Measurements from ENCODE around the gene OR2AT4. TPM values are rescaled to one million over a fixed set of nuclear protein-coding genes. Genes with fewer than 3 reads are reported as not detected.

The OR2AT4 gene
- total RNA-seq, 4 donors from 2014 or later = 0.06 TPM; not detected in 3

DNA sequence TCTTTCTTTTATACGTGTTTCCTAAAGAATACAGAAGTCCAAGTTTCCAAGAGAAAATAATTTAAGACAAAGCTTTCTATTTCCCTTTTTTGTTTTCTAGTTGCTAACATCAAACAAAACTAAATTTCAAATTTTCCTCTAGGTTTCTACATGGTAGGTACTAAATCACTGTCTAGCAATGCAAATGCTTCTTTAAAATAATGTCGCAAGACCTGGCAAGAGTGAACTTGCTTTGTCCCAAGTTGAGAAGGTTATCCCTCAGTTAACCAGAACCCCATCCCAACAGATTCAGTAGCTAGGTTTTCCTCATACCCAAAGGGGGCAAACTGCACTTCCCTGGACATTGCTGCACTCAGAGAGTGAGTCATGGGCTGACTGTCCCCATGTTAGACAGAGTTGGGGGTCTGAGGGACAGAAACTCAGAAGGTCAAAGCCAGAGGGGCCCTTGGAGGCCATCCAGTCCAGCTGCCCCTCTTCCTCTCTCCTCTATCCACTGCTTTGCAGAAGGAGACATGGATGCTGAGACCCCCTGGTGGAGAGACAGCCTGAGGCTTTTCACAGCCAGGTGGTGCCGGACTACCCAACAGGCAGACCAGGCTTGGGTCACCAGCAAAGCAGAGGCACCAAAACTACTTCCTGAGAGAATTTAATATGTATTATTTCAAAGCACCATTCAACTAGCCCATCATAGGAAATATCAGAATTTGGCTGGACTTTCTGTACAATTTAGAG lies 23.1 kb downstream of the OR2AT4 start:
- H3K9me3 ChIP-seq = no peaks in the 10 kb centered on the region

DNA sequence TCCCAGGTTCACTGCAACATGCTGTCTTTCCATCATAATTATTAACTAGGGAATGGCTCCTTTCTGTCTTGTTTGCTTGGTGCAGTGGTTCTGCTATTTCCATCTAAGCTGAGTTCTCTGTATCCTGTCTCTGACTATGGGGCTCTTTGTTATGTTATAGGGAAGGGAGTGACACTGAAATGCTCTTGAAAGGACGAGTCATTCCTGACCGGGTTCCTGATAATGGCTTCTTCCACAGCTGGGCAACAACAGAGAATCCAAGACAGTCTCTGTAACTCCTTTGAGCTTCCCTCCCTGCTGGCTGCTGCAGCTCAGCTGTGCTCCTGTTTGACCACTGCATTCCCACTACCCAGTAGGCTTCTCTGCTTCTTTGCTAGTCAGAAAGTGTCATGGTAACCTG lies 24.1 kb downstream of the OR2AT4 start:
- Histone ChIP-seq H3K4me1 (no peaks in the 10 kb centered on the region), H3K4me3 (no peak overlapping the region), H3K9me3 (no peaks in the 10 kb centered on the region), H3K27me3 (peaks cover 0 to 23% (median 0%) of the 10 kb centered on the region in 4 donors), H3K27ac (replicated peaks in 1 of 4) (no peak overlapping the region), H3K36me3 (no peaks in the 10 kb centered on the region)
- no peak for DNase-seq (ENCODE audit: extremely low spot score)
- WGBS = 30% methylated on average over 2 of the region's 2 CpGs
- TF ChIP-seq EP300 (IDR thresholded peaks at IDR 0.05) (no peak), POLR2A (IDR thresholded peaks at IDR 0.05; ENCODE audit: low read depth) (no peak), POLR2AphosphoS5 (IDR thresholded peaks at IDR 0.05) (no peak)
- TF ChIP-seq, protein P1, sequence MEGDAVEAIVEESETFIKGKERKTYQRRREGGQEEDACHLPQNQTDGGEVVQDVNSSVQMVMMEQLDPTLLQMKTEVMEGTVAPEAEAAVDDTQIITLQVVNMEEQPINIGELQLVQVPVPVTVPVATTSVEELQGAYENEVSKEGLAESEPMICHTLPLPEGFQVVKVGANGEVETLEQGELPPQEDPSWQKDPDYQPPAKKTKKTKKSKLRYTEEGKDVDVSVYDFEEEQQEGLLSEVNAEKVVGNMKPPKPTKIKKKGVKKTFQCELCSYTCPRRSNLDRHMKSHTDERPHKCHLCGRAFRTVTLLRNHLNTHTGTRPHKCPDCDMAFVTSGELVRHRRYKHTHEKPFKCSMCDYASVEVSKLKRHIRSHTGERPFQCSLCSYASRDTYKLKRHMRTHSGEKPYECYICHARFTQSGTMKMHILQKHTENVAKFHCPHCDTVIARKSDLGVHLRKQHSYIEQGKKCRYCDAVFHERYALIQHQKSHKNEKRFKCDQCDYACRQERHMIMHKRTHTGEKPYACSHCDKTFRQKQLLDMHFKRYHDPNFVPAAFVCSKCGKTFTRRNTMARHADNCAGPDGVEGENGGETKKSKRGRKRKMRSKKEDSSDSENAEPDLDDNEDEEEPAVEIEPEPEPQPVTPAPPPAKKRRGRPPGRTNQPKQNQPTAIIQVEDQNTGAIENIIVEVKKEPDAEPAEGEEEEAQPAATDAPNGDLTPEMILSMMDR (IDR thresholded peaks at IDR 0.05) = no peak
- intact Hi-C loops (cut with DNase I) = no loop called here

More for the DNA sequence above, 23.1 kb downstream of the OR2AT4 start:
- Histone ChIP-seq H3K4me3 (no peak overlapping the region), H3K36me3 (no peaks in the 10 kb centered on the region), H3K27ac (replicated peaks in 1 of 4) (no peak overlapping the region), H3K27me3 (peaks cover 0 to 22% (median 0%) of the 10 kb centered on the region in 4 donors), H3K4me1 (no peaks in the 10 kb centered on the region)
- no peak for DNase-seq (ENCODE audit: extremely low spot score)
- TF ChIP-seq POLR2AphosphoS5 (IDR thresholded peaks at IDR 0.05) (no peak), POLR2A (IDR thresholded peaks at IDR 0.05; ENCODE audit: low read depth) (no peak), EP300 (IDR thresholded peaks at IDR 0.05) (no peak)
- TF ChIP-seq, protein P1 (IDR thresholded peaks at IDR 0.05) = no peak
- WGBS = 86% methylated on average over 3 of the region's 3 CpGs
- intact Hi-C loops (cut with DNase I) = no loop called here

DNA sequence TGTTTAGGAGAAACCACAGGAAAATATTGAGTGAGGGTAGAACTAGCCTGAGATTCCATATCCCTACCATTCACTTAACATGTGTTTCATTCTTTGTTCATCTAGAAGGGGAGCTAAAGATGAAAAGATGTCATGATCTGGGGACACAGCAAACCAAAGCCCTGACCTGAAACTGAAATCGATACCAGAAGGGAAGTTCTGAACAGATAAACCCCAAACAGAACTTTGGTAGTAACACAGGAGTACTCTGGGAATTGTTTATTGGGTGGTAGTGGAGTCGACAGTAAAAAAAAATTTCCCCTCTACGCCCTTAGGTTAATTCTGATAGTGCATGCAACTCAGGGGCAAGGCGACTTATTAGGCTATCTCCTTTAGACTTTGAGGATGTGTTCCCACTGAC lies 27.2 kb downstream of the OR2AT4 start:
- no peaks in the 10 kb centered on the region for H3K9me3 ChIP-seq
- TF ChIP-seq, protein P1 (IDR thresholded peaks at IDR 0.05) = no peak
- TF ChIP-seq POLR2AphosphoS5 (IDR thresholded peaks at IDR 0.05) (no peak), POLR2A (IDR thresholded peaks at IDR 0.05; ENCODE audit: low read depth) (no peak), EP300 (IDR thresholded peaks at IDR 0.05) (no peak)
- 89% methylated on average over 4 of the region's 4 CpGs for WGBS
- no peak overlapping the region for H3K27ac ChIP-seq (replicated peaks in 1 of 4)
- no peak for DNase-seq (ENCODE audit: extremely low spot score)
- H3K4me1 ChIP-seq = no peaks in the 10 kb centered on the region
- no peaks in the 10 kb centered on the region for H3K36me3 ChIP-seq
- no peak overlapping the region for H3K4me3 ChIP-seq
- peaks cover 0 to 20% (median 0%) of the 10 kb centered on the region in 4 donors for H3K27me3 ChIP-seq
- intact Hi-C loops (cut with DNase I) = no loop called here

DNA sequence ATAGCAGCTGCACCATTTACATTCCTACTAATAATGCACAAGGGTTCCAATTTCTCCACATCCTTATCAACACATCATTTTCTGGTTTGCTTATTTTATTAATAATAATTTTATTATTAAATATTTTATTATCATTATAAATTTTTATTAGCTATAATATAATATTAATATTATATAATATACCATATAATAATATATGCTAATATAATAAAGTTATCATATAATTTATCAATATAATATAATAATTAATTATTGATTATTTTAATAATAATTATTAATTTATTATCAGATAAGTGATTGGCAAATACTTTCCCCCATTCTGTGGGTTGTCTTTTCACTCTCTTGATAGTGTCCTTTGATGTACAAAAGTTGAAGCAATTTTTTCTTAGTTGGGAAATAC lies 27.7 kb downstream of the OR2AT4 start:
- no peak for DNase-seq (ENCODE audit: extremely low spot score)
- Histone ChIP-seq H3K9me3 (no peaks in the 10 kb centered on the region), H3K4me1 (no peaks in the 10 kb centered on the region), H3K36me3 (no peaks in the 10 kb centered on the region), H3K27me3 (peaks cover 0 to 20% (median 0%) of the 10 kb centered on the region in 4 donors), H3K4me3 (no peak overlapping the region), H3K27ac (replicated peaks in 1 of 4) (no peak overlapping the region)
- TF ChIP-seq POLR2A (IDR thresholded peaks at IDR 0.05; ENCODE audit: low read depth) (no peak), EP300 (IDR thresholded peaks at IDR 0.05) (no peak)
- TF ChIP-seq, protein P1 (IDR thresholded peaks at IDR 0.05) = no peak
- intact Hi-C loops (cut with DNase I) = no loop called here

DNA sequence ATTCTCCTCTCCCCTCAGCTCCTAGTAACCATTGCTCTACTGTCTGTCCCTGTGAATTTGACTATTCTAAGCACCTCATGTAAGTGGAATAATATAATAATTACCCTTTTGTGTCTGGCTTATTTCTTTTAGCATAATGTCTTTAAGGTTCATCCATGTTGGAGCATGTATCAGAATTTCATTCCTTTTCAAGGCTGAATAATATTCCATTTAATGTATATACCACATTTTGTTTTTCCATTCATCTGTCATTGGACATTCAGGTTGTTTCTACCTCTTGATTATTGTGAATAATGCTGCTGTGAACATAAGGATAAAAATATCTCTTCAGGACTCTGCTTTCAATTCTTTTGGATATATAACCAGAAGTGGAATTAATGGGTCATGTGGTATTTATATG lies 28.1 kb downstream of the OR2AT4 start:
- Histone ChIP-seq H3K4me1 (no peaks in the 10 kb centered on the region), H3K27me3 (peaks cover 0 to 20% (median 0%) of the 10 kb centered on the region in 4 donors), H3K36me3 (no peaks in the 10 kb centered on the region), H3K9me3 (no peaks in the 10 kb centered on the region), H3K27ac (replicated peaks in 1 of 4) (no peak overlapping the region), H3K4me3 (no peak overlapping the region)
- intact Hi-C loops (cut with DNase I) = no loop called here
- DNase-seq (ENCODE audit: extremely low spot score) = no peak
- TF ChIP-seq, protein P1 (IDR thresholded peaks at IDR 0.05) = no peak
- TF ChIP-seq EP300 (IDR thresholded peaks at IDR 0.05) = no peak
- TF ChIP-seq POLR2AphosphoS5 (IDR thresholded peaks at IDR 0.05) = no peak
- no peak for TF ChIP-seq POLR2A (IDR thresholded peaks at IDR 0.05; ENCODE audit: low read depth)

Measured in esophagus muscularis mucosa (tissue), 4 donors.